ENCODE data around the gene POLR1A.

DNA sequence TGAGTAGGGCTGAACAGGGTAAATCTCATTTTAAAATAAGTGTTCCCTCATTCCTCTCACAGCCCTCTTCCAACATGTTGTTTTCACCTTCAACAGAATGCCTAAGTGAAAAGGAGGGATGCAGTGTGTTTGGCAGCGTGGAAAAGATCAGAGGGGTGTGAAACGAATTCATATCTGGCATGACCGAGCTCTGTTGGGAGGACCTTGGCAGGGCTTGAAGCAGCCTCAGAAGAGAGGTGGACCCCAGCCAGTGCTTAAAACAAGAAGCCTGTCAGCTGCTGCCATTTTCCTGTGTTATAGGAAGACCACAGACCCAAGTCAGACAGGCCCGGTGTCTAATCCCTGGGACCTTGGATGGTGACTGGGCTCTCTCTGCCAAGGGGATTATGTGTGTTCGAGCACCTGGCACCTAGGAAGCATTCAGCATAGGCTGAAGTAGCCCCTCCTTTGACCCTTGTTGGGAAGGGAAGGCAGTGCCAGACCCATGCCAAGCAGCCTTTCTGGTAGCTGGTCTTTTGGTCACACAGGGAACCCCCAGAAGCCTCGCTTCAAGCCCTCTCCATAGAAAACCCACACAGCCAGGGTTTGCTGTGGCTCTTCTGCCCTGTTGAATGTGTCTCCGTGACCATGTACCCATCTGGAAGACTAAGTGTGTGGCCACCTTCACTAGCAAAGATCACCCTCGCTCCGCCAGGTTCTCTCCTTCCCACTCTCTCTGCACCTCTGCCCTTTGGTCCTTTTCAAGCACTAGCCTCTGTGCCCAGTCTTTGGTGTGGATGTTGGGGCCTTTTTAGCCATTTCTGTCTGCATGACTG is 129.4 kb downstream of the POLR1A start:
- TF ChIP-seq, protein P1, sequence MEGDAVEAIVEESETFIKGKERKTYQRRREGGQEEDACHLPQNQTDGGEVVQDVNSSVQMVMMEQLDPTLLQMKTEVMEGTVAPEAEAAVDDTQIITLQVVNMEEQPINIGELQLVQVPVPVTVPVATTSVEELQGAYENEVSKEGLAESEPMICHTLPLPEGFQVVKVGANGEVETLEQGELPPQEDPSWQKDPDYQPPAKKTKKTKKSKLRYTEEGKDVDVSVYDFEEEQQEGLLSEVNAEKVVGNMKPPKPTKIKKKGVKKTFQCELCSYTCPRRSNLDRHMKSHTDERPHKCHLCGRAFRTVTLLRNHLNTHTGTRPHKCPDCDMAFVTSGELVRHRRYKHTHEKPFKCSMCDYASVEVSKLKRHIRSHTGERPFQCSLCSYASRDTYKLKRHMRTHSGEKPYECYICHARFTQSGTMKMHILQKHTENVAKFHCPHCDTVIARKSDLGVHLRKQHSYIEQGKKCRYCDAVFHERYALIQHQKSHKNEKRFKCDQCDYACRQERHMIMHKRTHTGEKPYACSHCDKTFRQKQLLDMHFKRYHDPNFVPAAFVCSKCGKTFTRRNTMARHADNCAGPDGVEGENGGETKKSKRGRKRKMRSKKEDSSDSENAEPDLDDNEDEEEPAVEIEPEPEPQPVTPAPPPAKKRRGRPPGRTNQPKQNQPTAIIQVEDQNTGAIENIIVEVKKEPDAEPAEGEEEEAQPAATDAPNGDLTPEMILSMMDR (conservative IDR thresholded peaks at IDR 0.05 in 1 of 2, IDR thresholded peaks at IDR 0.05 in 1 of 2; ENCODE audit: extremely low read depth in 1 of 2, insufficient read depth in 1 of 2, low read depth in 1 of 2, low read length in 2 of 2), result no peak
- TF ChIP-seq EZH2 (IDR thresholded peaks at IDR 0.05; ENCODE audit: borderline replicate concordance, low read length), result no peak

Data from mammary epithelial cell (primary cell).